Mesothelial cell of epicardium (in vitro differentiated cells): Measurements from ENCODE around the gene KLK6. TPM values are rescaled to one million over a fixed set of nuclear protein-coding genes. Genes with fewer than 3 reads are reported as not detected.

ENCODE experiments used
- DNase-seq, 2 experiments: peaks; one replicate each; pipeline ENCODE4 v3.0.0; 2021; ENCODE audit warnings: low spot score in 2 of 2; ENCODE audit not compliant: unreplicated experiment in 2 of 2
- H3K27ac Mint-ChIP-seq: 2 replicates; pipeline ENCODE4 v1.8.0; 2021; ENCODE audit warnings: mixed read lengths
- H3K27me3 Mint-ChIP-seq: 2 replicates; pipeline ENCODE4 v1.8.0; 2021; ENCODE audit warnings: low read depth, mixed read lengths
- H3K36me3 Mint-ChIP-seq: 2 replicates; pipeline ENCODE4 v1.8.0; 2021; ENCODE audit warnings: mixed read lengths
- H3K4me1 Mint-ChIP-seq: 2 replicates; pipeline ENCODE4 v1.8.0; 2021; ENCODE audit warnings: mixed read lengths
- H3K4me3 Mint-ChIP-seq: 2 replicates; pipeline ENCODE4 v1.8.0; 2021; ENCODE audit warnings: mild to moderate bottlenecking, moderate library complexity, mixed read lengths
- H3K9me3 Mint-ChIP-seq: 2 replicates; pipeline ENCODE4 v1.8.0; 2021; ENCODE audit warnings: mixed read lengths
- total RNA-seq: library from RNA; stranded (reverse); gene quantifications from 3 replicates; pipeline ENCODE4 v1.2.1, GENCODE V29; 2021
- TF ChIP-seq, protein P1 (sequence below): fragments of 200-600 bp; sonication (generic); IDR thresholded peaks from one replicate; pipeline ENCODE4 v1.5.0; 2021; ENCODE audit warnings: antibody characterized with exemption; ENCODE audit not compliant: unreplicated experiment

KLK6 gene
- 14.6 to 15.4 TPM (median 15.4 TPM) in 3 replicates for total RNA-seq

DNA sequence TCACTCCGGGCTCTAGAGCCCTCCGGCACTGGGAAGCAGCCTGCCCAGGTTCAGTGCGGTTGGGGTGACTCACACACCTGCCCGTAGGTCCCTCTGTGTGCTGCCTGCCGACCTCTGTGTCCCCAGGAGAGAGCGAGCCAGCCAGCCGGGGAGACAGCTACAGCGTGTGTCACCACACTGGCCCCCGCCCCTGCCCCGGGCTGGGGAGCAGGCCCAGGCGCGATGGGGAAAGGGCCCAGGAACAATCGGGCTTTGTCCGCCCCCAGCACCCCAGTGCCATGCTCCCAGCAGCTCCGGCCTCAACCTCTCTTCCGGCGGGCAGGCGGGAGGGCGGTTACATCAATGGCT lies at the start of gene KLK6:
TSS of gene KLK6 (minus strand) at position 179 of the 348 bp plus-strand sequence. CDS start 1,487 bp downstream, outside the sequence.
- Mint-ChIP-seq H3K4me3 (peak within 1 kb of the TSS; percentile 33), H3K27ac (peak within 1 kb of the TSS; percentile 83), H3K36me3 (no peaks in the 10 kb centered on the region), H3K27me3 (peaks cover 5% of the 10 kb centered on the region), H3K4me1 (peaks cover 19% of the 10 kb centered on the region), H3K9me3 (no peaks in the 10 kb centered on the region)
- no peak for DNase-seq
- TF ChIP-seq, protein P1, sequence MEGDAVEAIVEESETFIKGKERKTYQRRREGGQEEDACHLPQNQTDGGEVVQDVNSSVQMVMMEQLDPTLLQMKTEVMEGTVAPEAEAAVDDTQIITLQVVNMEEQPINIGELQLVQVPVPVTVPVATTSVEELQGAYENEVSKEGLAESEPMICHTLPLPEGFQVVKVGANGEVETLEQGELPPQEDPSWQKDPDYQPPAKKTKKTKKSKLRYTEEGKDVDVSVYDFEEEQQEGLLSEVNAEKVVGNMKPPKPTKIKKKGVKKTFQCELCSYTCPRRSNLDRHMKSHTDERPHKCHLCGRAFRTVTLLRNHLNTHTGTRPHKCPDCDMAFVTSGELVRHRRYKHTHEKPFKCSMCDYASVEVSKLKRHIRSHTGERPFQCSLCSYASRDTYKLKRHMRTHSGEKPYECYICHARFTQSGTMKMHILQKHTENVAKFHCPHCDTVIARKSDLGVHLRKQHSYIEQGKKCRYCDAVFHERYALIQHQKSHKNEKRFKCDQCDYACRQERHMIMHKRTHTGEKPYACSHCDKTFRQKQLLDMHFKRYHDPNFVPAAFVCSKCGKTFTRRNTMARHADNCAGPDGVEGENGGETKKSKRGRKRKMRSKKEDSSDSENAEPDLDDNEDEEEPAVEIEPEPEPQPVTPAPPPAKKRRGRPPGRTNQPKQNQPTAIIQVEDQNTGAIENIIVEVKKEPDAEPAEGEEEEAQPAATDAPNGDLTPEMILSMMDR, result no peak

DNA sequence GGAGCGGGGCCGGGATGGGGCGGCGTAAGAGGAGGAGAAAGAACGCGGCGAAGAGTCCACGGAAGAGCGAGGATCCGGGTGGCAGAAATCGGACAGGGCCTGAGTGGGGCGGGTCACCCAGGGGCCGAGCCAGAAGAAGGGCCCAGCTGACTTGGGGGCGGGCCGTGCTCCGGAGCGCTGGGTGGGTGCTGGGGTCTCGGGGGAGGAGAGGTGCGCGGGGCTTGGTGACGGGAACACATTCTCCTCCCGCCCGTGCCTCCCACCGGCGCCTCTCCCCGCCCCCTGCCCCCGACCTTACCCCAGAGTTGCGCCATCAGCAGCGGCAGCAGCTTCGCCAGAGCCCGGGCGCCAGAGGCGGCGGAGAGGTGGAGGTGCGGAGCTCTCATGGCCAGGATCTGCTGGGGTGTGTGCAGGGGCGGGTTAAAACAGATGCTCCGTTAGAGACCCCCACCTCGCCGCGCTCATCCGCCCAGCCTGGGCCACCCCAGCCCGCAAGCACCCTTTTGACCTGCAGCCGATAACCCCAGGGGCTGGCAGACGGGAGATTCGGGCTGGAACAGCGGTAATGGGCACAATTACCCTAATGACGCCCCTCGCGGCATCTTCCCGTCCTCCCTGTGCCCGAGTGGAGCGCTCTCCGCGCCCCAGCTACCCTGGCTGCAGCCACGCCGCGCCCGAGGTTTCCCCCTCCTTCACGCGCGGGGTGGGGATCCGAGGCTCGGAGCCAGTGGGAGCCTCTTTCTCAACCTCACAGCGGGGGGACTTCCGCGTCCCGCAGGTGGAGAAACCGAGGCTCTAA lies 49.6 kb upstream of the KLK6 start:
- no peak for DNase-seq
- no peaks in the 10 kb centered on the region for H3K9me3 Mint-ChIP-seq
- peak overlapping the region; percentile 60 for H3K4me3 Mint-ChIP-seq
- peaks cover 92% of the 10 kb centered on the region for H3K27me3 Mint-ChIP-seq
- H3K36me3 Mint-ChIP-seq, result no peaks in the 10 kb centered on the region
- H3K4me1 Mint-ChIP-seq, result peaks cover 21% of the 10 kb centered on the region
- H3K27ac Mint-ChIP-seq, result peak overlapping the region; percentile 47
- TF ChIP-seq, protein P1, result no peak

DNA sequence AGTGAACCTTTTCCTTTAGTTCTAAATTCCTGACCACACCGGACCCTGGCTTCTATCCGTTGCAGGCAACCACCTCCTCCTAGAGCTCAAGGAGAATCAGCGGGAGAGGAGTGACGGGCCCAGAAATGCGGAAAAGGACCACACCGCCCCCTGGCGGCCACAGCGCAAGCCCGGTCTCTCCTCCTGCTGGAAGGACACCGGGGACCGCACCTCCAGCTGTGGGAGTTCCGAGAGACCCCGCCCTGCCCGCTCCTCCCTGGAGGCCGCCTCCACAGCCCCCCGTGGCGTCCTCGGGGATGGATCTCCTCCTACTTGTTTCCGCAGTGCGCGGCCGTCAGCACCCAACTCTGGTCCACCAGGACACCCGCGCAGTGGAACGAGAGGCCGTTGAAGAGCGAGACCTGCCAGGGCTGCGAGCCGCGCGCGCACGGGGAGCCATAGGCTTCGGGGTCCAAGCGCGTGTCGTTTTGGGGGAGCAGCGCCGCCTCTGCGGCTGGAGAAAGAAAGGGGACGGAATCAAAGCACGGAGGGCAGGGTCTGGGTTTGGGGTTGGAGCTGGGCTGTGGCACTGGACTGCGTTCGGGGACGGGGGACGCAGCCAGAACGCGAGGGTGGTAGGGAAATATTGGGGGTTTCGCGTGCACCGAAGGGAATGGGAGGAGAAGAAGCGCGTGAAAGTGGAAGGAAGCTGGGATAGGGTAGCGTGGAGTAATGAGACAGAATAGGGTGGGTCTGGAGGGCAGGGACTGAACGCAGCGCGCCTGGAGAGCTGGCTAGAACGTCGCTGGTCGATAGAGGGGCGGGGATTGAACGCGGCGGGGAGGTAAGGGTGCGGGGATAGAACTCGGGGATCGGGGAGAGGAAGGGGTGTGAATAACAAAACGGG lies 47.6 kb upstream of the KLK6 start:
- H3K4me1 Mint-ChIP-seq, result peaks cover 21% of the 10 kb centered on the region
- peak overlapping the region; percentile 73 for H3K4me3 Mint-ChIP-seq
- DNase-seq, result peak in 1 of 2 experiments; percentile 73
- H3K9me3 Mint-ChIP-seq, result no peaks in the 10 kb centered on the region
- H3K27ac Mint-ChIP-seq, result no peak overlapping the region
- H3K27me3 Mint-ChIP-seq, result peaks cover 90% of the 10 kb centered on the region
- H3K36me3 Mint-ChIP-seq, result no peaks in the 10 kb centered on the region
- TF ChIP-seq, protein P1, result peak; percentile 52

DNA sequence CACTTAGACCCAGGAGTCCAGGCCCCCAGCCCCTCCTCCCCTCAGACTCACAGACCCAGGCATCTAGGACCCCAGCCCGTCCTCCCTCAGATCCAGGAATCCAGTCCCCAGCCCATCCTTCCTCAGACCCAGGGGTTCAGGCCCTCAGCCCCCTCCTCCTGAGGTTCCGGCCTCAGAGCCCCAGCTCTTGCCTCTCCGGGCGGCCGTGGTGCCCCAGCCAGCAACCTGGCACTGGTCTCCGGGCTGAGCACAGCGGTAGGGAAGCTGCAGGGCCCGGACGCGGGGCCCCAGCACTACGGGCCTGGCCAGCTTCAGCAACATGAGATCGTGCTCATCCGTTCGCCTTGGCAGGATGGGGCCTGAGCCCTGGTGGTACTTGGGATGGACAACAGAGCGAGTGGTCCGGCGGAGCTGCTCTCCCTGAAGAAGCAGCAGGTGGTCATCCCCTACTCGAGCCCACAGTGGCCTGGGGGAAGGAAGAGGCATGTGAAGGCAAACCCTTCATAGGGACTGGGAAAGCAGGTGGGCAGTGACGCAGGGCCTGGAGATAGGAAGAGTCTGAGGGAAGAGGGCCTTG lies 46.4 kb upstream of the KLK6 start:
- Mint-ChIP-seq H3K36me3 (no peaks in the 10 kb centered on the region), H3K27ac (no peak overlapping the region), H3K4me1 (peaks cover 19% of the 10 kb centered on the region), H3K4me3 (peak overlapping the region; percentile 20), H3K9me3 (no peaks in the 10 kb centered on the region), H3K27me3 (peaks cover 90% of the 10 kb centered on the region)
- DNase-seq, result no peak
- TF ChIP-seq, protein P1, result no peak

DNA sequence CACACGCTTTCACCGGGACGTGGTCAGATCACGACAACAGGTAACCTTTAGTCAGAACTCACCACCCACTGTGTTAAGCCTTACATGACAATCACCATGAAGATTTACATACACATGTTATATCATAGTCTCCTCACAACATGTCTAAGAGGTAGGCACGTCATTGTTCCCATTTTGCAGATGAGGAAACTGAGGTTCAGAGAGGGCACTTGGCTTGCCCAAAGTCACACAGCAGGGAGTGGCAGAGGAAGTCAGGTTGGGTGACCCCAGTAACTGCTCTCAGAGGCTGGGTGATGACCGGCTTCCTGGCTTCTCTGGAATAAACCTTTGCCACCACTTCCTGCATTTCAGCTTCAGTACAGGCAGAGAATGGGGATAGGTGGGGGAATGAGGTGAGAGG lies 44.9 kb upstream of the KLK6 start:
- Mint-ChIP-seq H3K27me3 (peaks cover 90% of the 10 kb centered on the region), H3K36me3 (no peaks in the 10 kb centered on the region), H3K27ac (no peak overlapping the region), H3K4me3 (no peak overlapping the region), H3K4me1 (peaks cover 15% of the 10 kb centered on the region), H3K9me3 (no peaks in the 10 kb centered on the region)
- TF ChIP-seq, protein P1, result no peak
- no peak for DNase-seq
